GM10266 (cell line): ENCODE data around the gene DNAJC11.
"Not testable (repeated sequence)": the region's sequence is repeated elsewhere in the genome, so short reads cannot be mapped to it uniquely, and the experiment has no call there.

ENCODE experiments used
- DNase-seq: peaks from one replicate; pipeline ENCODE4 v3.0.0; 2012; ENCODE audit errors: extremely low spot score
- CTCF ChIP-seq: IDR thresholded peaks from 2 replicates; pipeline ENCODE4 v1.5.1; 2012; ENCODE audit warnings: mild to moderate bottlenecking, low read depth; ENCODE audit not compliant: control insufficient read depth, insufficient read depth; ENCODE audit errors: missing control alignments

Gene DNAJC11

DNA sequence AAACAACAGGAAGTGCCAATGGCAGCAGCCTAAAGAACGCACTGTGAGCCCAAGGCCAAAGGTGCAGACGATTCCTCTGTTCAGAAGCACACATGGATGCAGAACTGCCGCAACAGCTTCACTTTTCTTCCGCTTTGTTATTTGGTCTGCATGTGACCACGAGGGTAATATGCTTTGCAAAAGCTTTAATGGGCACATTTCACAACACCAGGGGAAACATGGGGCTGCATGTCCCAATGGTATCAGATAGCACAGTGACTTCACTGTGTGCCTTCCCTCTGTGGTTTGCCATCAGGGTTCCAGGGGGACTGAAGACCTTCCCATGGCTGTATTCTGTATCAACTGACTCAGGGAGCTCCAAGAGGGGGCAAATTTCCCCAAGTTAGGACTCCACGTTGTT, 48.6 kb downstream of the DNAJC11 start:
- no peak for TF ChIP-seq CTCF

GRCh38 chr1:6651909-6652308, 49.7 kb downstream of the DNAJC11 start:
- no peak for TF ChIP-seq CTCF
- DNase-seq = no peak

More for the DNA sequence above, 48.6 kb downstream of the DNAJC11 start:
- no peak for DNase-seq

GRCh38 chr1:6648556-6648955, 53.1 kb downstream of the DNAJC11 start:
- DNase-seq = no peak
- no peak for TF ChIP-seq CTCF

DNA sequence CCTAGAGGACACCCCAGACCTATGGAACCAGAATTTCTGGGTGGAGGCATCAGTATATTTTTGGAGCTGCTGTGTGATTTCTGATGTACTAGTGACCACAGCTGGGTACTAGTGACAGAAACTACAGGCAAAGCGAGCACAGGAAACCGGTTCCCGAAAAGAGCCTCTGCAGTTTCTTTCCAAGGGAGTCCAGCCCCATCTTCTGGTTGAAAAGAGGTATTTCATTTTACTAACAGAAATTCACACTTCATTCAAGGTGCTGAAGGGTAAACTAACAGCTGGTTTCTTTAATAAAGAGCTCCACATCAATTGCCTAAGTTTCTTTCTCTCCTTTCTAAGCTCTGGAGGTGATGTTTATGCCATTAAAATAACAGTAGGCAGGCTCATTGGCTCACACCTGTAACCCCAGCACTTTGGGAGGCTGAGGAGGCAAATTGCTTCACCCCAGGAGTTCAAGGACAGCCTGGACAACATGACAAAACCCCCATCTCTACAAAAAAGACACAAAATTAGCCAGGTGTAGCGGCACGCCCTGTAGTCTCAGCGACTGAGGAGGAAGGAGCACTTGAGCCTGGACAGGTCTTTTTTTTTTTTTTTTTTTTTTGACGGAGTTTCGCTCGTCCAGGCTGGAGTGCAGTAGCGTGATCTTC, 55.0 kb downstream of the DNAJC11 start:
- peak; percentile 56 for DNase-seq
- peak; percentile 28 for TF ChIP-seq CTCF

DNA sequence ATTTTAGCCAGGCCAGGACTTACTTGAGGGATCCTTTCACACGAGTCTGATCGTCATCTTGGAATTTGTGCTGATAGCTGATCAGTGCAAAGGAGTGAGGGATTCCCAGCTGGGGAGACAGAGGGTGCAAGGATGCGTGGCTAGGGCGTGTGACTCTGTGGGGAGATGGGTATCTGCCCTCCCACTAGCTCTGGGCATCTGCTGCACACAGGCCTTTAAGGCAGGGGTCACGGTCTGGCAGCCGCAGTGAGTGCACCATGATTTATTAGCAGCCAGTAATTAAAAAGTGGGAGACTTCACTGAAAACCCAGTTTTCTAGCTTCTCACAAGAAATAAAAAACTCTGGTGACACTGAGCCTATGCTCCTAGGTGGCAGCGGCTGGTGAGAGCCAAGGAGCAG, 56.6 kb downstream of the DNAJC11 start:
- DNase-seq = no peak
- TF ChIP-seq CTCF = no peak

DNA sequence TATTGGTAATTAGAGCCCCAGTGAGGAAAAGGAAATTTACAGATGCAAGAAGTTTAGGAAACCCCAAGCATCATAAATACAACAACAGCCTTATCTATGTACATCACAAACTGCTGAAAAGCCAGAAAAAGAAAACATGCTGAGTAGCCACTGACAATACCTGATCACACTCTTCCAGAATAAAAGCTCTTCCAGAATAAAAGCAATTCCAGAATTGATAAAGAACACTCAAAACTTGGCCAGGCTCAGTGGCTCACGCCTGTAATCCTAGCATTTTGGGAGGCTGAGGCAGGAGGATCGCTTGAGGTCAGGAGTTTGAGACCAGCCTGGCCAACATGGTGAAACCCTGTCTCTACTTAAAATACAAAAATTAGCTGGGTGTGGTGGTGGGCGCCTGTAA, 60.7 kb downstream of the DNAJC11 start:
- not testable (repeated sequence) for DNase-seq

DNA sequence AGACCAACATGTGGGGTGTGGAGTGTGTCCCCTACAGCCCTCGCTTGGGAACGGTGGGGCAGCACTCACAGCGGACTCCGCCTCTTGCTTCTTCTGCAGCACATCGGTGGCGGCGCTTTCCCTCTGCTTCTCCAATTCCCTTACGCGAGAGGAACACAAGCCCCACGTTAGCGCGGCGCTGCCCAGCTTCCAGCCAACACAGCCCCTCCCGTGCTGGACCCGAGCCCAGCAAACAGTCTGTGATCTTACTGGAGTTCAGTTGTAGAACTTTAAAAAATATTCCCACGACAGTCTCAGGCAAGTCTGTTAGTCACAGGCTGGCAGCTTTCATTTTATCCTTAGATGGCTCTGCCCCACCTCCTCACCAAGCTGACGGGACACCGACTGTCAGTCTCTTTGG, 63.4 kb downstream of the DNAJC11 start:
- DNase-seq = no peak
- no peak for TF ChIP-seq CTCF

DNA sequence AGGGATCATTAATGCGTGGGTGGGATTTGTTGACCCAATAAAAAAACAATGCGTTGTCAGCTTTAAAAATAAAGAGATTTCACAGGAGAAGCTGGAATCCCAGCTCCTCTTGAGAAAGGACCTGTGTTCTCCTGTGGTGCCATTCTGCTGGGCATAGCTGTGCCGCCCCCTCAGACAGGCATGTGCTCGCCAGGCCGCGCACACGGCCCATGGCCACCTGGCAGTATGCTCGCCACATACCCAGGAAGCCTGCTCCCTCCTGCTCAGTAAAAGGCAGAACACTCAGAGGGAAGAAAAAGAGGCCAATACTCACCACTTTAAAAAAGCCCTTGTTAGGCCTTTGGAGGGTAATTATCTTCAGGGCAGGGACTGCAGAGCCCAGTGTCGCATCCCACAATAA, 63.8 kb downstream of the DNAJC11 start:
- DNase-seq = no peak
- no peak for TF ChIP-seq CTCF

GRCh38 chr1:6636778-6637177, 64.8 kb downstream of the DNAJC11 start:
- not testable (repeated sequence) for DNase-seq
